Fibroblast of the aortic adventitia (primary cell): ENCODE results near the gene STAG2. TPM values are rescaled to one million over a fixed set of nuclear protein-coding genes. Genes with fewer than 3 reads are reported as not detected.

Experiments
- DNase-seq: peaks from one replicate; pipeline ENCODE4 v3.0.0-alpha.2; 2010; ENCODE audit warnings: low read depth
- H3K4me3 ChIP-seq: 2 replicates; pipeline ENCODE4 v1.5.1; 2011; ENCODE audit warnings: low read depth, mild to moderate bottlenecking, control low read depth, low read length, moderate library complexity
- total RNA-seq: library from RNA; depleted of rRNA; stranded (reverse); fragments of >200 nt; gene quantifications from 2 replicates; pipeline ENCODE4 v1.2.3, GENCODE V29; 2012; ENCODE audit warnings: low replicate concordance
- TF ChIP-seq, protein P1 (sequence below): IDR thresholded peaks from 2 replicates; pipeline ENCODE4 v1.5.1; 2011; ENCODE audit warnings: mild to moderate bottlenecking, low read length, control low read depth, inconsistent platforms; ENCODE audit not compliant: insufficient read depth

STAG2 gene
- total RNA-seq, 1 donor, result 85.5 TPM

GRCh38 chrX:123988423-123989111 is 27.1 kb downstream of the STAG2 start:
- no peak overlapping the region for H3K4me3 ChIP-seq
- DNase-seq, result no peak
- TF ChIP-seq, protein P1, sequence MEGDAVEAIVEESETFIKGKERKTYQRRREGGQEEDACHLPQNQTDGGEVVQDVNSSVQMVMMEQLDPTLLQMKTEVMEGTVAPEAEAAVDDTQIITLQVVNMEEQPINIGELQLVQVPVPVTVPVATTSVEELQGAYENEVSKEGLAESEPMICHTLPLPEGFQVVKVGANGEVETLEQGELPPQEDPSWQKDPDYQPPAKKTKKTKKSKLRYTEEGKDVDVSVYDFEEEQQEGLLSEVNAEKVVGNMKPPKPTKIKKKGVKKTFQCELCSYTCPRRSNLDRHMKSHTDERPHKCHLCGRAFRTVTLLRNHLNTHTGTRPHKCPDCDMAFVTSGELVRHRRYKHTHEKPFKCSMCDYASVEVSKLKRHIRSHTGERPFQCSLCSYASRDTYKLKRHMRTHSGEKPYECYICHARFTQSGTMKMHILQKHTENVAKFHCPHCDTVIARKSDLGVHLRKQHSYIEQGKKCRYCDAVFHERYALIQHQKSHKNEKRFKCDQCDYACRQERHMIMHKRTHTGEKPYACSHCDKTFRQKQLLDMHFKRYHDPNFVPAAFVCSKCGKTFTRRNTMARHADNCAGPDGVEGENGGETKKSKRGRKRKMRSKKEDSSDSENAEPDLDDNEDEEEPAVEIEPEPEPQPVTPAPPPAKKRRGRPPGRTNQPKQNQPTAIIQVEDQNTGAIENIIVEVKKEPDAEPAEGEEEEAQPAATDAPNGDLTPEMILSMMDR, result no peak

DNA sequence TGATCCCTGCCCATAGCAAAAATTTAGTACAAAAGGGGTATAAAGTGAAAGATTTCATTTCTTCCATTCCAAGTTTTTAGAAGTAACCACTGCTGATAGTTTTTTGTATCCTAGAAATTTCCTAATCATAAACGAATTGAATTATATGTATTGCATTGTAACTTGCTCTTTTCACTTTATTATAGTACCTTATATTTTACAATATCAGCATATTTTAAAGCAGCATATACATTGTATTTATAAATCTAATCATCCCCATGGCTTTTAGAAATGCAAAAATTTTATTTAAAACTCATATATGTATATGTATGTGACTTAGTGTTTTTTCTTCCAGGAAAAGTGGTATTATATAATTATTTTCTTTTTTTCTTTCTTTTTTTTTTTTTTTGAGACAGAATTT is 27.7 kb downstream of the STAG2 start:
- no peak overlapping the region for H3K4me3 ChIP-seq
- DNase-seq, result no peak
- TF ChIP-seq, protein P1, result no peak

GRCh38 chrX:123990169-123990568 is 28.7 kb downstream of the STAG2 start:
- no peak for DNase-seq
- TF ChIP-seq, protein P1, result no peak
- H3K4me3 ChIP-seq, result no peak overlapping the region

DNA sequence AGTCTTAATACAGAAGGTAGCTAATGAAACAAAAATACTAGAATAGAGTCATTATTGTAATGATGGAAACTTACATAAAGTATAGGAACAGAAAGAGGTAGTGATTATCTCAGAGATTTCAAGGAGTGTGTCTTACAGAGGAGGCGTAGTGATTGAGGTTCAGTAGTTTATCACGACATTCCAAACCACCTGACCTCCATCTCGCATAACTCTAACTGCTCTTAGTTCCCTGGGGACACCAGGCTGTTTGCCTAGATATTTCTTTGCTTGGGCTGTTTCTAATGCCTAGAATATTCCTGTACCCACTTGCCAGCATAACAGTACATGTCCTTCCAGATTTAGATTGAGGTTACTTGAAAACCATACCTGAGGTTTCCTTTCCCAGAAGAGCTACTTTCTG is 29.1 kb downstream of the STAG2 start:
- TF ChIP-seq, protein P1, result no peak
- H3K4me3 ChIP-seq, result no peak overlapping the region
- peak; percentile 19 for DNase-seq

DNA sequence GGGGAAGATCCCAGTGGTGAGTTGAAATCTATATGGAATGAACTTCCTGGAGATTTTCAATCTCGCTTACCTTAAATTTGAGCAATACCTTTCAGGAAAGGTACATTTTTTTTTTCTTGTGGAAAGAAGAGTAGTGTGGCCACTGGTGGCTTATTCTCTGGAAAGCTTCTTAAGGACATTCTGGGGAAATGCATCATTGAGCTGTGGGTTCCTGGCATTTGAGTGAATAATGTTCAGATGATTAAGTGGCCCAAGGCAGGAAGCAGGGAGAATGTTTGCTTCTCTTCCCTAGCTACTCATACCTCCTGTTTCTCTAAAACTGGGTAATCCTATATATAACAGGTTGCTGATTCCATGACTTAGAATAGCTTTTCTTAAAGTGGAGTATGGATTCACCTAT is 31.8 kb downstream of the STAG2 start:
- TF ChIP-seq, protein P1, result no peak
- H3K4me3 ChIP-seq, result no peak overlapping the region
- DNase-seq, result peak; percentile 46

- TF ChIP-seq, protein P1, result no peak
- no peak for DNase-seq
Observed at GRCh38 chrX:123993904-123994635, 32.6 kb downstream of the STAG2 start.

More at GRCh38 chrX:123993904-123994635, 32.6 kb downstream of the STAG2 start:
- no peak overlapping the region for H3K4me3 ChIP-seq
